A549 (cell line): Measurements from ENCODE around the gene C3orf52.

Source experiments
- CHD2 ChIP-seq: fragments of 150-350 bp; IDR thresholded peaks from 2 replicates; pipeline ENCODE4 v1.6.1; 2014; ENCODE audit warnings: low read length; ENCODE audit not compliant: partially characterized antibody
- EP300 ChIP-seq, 2 experiments: fragments of >200 bp; sonication (Bioruptor Twin); formaldehyde crosslinking; IDR thresholded peaks; 2 replicates in 1 of 2; 3 replicates in 1 of 2; pipeline ENCODE4 v1.6.1; 2016 to 2017
- POLR2A ChIP-seq: IDR thresholded peaks from 2 replicates; pipeline ENCODE4 v1.6.1; 2012; ENCODE audit warnings: mild to moderate bottlenecking, low read length
- TF ChIP-seq, protein P1 (sequence below): fragments of >200 bp; sonication (Bioruptor Twin); formaldehyde crosslinking; IDR thresholded peaks from 3 replicates; pipeline ENCODE4 v1.5.1; 2016

DNA sequence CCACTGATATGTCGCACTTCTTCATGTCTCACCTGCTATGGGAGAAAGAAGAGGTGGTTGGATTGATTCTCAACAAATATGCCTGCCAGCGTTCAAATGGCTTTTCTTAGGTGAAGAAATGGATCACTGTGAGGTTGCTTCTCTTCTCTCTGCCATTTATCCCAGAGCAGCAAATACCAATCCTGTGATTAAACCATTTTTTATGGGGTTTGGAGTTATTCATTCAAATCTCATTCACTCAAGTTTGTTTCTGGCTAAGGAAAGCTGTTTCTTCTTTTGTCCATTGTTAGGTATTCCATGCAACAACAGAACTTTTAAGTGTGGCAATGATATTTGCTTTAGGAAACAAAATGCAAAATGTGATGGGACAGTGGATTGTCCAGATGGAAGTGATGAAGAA lies 12.2 kb upstream of the C3orf52 start:
- TF ChIP-seq EP300 (IDR thresholded peaks at IDR 0.05), result no peak
- no peak for TF ChIP-seq POLR2A
- TF ChIP-seq, protein P1, sequence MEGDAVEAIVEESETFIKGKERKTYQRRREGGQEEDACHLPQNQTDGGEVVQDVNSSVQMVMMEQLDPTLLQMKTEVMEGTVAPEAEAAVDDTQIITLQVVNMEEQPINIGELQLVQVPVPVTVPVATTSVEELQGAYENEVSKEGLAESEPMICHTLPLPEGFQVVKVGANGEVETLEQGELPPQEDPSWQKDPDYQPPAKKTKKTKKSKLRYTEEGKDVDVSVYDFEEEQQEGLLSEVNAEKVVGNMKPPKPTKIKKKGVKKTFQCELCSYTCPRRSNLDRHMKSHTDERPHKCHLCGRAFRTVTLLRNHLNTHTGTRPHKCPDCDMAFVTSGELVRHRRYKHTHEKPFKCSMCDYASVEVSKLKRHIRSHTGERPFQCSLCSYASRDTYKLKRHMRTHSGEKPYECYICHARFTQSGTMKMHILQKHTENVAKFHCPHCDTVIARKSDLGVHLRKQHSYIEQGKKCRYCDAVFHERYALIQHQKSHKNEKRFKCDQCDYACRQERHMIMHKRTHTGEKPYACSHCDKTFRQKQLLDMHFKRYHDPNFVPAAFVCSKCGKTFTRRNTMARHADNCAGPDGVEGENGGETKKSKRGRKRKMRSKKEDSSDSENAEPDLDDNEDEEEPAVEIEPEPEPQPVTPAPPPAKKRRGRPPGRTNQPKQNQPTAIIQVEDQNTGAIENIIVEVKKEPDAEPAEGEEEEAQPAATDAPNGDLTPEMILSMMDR, result no peak
- TF ChIP-seq CHD2, result no peak
